Upper lobe of left lung (tissue), 4 donors: ENCODE measurements around the gene HEG1.

ENCODE experiments used
- CTCF ChIP-seq, 6 experiments: fragments of 450-650 bp in 4 of 6; fragments of 200-600 bp in 2 of 6; sonication (generic) in 2 of 6; IDR thresholded peaks; one replicate each; pipeline ENCODE4 v1.5.1; 2016 to 2019; ENCODE audit warnings: antibody characterized with exemption in 6 of 6
- EP300 ChIP-seq, 4 donors: sonication (generic); formaldehyde crosslinking; IDR thresholded peaks; one replicate each; pipeline ENCODE4 v1.5.1; 2017; ENCODE audit warnings: antibody characterized with exemption in 4 of 4, control low read depth in 2 of 4
- POLR2AphosphoS5 ChIP-seq, 2 donors: sonication (generic); formaldehyde crosslinking; IDR thresholded peaks; one replicate each; pipeline ENCODE4 v1.5.1; 2017; ENCODE audit warnings: antibody characterized with exemption in 2 of 2

- TF ChIP-seq CTCF (IDR thresholded peaks at IDR 0.05) (no peak), POLR2AphosphoS5 (IDR thresholded peaks at IDR 0.05) (no peak), EP300 (IDR thresholded peaks at IDR 0.05) (no peak)
These were observed 2.5 kb downstream of the HEG1 start for GRCh38 chr3:125053304-125053699.
